GM19043 (cell line): ENCODE data around the gene SVEP1.
A peak's percentile ranks its signal among the peaks of the same experiment; 100 is the strongest.
"Not testable (repeated sequence)": the region's sequence is repeated elsewhere in the genome, so short reads cannot be mapped to it uniquely, and the experiment has no call there.

Experiments used
- ATAC-seq: cut with Tn5 transposase; IDR thresholded peaks from one replicate; pipeline ENCODE4 v1.9.1; 2021; ENCODE audit warnings: low read depth; ENCODE audit not compliant: unreplicated experiment

Gene SVEP1

GRCh38 chr9:110531241-110531640 lies 48.3 kb downstream of the SVEP1 start:
- not testable (repeated sequence) for ATAC-seq

DNA sequence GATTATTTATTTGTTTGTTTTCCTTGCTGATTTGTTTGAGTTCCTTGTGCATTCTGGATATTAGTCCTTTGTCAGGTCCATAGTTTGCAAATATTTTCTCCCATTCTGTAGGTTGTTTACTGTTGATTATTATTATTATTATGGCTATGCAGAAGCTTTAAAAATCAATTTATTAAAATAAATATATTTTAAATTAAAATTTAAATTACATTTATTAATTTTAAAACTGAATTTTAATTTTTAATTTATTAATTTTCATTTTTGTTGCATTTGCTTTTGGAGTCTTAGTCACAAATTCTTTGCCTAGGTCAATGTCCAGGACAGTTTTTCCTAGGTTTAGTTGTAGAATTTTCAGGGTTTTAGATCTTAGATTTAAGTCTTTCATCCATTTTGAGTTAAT lies 50.9 kb downstream of the SVEP1 start:
- ATAC-seq: no peak

DNA sequence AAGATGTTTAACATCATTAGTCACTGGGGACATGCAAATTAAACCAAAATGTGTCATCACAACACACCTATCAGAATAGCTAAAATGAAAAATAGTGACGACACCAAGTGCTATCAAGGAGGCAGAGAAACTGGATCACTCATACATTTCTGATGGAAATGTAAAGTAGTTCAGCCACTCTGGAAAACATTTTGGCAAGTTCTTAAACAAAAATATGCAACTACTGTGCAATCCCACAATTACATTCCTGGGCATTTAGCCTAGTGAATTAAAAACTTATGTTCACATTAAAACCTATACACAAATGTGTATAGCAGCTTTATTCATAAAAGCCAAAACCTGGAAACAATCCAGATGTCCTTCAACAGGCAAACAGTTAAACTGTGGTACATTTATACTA lies 53.1 kb downstream of the SVEP1 start:
- ATAC-seq: no peak

GRCh38 chr9:110521206-110521605 lies 58.3 kb downstream of the SVEP1 start:
- no peak for ATAC-seq

- no peak for ATAC-seq
Measured at GRCh38 chr9:110520120-110520701, 59.3 kb downstream of the SVEP1 start.

DNA sequence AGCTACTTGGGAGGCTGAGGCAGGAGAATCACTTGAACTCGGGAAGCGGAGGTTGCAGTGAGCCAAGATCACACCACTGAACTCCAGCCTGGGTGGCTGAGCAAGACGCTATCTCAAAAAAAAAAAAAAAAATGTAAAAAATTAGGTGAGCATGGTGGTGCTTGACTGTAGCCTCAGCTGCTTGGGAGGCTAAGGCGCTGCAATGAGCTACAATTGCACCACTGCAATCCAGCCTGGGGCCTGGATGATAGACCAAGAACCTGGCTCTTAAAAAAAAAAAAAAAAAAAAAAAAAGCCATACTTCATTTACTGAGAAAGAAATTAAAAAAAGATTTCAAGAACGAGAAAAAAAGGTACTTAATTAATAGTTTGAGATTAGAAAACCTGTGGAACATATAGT lies 62.1 kb downstream of the SVEP1 start:
- ATAC-seq: no peak

DNA sequence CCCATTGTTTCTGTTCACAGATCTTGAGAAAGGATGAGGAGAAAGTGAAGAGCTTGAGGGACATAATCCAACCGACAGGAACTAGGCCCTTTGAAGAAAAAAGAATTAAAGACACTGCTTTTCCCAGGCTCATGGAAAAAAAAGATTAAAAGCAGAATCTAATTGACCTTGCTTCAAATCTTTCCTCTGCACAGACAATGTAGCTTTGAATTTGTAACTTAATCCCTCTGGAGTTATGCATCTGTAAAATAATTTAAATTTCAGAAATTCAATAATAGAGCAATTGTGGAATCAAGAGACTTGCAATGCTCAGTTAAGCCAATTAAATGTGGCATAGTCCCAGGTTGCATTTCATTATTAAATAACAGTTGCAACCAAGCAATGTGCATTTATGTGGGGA lies 64.6 kb downstream of the SVEP1 start:
- no peak for ATAC-seq

- no peak for ATAC-seq
Measured at GRCh38 chr9:110512817-110513216, 66.7 kb downstream of the SVEP1 start.

- no peak for ATAC-seq
Measured at GRCh38 chr9:110509792-110510191, 69.7 kb downstream of the SVEP1 start.

DNA sequence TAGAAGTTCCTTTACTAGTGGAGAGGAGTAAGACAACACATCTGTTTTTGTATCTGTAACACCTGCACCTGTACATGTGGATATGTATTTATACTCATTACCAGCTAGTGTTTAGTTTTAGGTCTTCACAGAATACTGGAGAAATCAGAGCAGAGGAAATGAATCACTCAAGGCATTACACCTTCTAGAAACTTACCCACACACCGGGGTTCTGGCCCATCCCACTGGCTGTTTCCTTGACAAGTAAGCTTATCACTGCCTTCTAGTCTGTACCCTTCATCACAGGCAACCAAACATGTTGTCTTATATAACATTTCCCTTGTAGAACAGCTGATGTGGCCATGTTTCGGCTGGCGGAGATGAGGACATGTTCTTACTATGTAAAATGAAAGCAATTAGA lies 76.7 kb downstream of the SVEP1 start:
- ATAC-seq: no peak

GRCh38 chr9:110499608-110500007 lies 79.9 kb downstream of the SVEP1 start:
- ATAC-seq: no peak

- ATAC-seq: no peak
Measured at GRCh38 chr9:110487196-110487595, 92.3 kb downstream of the SVEP1 start.

DNA sequence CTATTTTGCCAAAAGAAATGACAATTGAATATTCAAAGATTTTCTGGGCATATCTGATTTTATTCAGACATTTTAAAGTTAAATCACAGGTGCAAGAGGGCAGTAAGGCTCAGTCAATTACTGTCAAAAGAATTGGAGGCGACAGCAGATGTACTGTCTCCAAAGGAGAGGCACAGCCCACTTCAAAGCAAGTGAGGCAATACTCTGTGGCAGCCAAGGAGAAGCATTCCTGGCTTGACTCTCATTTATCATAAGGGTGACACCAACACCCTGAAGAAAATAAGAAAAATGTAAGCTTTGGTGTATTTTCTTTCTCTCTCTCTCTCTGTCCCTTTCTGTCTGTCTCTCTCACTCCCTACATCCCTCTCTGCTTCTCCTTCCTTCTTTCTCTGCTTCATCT lies 93.3 kb downstream of the SVEP1 start:
- no peak for ATAC-seq

DNA sequence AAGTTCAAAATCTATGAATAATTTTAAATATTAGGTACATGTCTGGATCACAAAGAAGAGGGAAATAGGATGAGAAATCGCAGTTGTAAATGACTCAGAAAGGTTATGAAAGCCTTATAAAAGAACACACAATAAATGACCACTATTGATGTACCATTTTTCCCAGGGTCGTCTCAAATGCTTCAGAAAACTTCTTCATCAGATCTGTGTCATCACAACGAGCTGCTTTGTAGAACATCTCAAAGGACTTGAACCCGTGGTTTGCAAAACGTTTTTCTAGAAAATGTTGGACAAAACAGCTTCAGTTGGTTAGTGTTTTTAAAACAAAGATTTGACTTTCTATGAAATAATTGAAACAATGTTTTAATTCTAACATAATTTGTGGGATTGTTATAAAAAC lies 100.1 kb downstream of the SVEP1 start:
- no peak for ATAC-seq

DNA sequence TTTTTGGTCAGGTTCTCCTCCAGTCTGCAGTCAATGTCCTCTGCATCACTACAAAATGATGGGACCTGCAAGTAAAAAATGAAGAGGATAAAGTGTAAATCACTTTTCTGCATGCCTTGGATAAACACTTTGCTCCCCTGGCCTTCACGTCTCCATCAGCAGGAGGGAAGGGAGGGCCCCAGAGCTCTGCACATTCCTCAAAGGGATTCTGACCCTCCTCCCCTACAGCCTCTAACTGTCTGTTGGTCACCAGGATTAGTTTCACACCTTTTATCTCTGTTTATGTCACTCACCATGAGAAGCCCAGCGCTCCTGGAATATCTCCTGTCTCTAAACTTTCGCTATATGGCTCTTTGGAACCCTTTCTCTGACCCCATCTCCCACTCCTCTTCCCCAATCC lies 103.3 kb downstream of the SVEP1 start:
- ATAC-seq: no peak

DNA sequence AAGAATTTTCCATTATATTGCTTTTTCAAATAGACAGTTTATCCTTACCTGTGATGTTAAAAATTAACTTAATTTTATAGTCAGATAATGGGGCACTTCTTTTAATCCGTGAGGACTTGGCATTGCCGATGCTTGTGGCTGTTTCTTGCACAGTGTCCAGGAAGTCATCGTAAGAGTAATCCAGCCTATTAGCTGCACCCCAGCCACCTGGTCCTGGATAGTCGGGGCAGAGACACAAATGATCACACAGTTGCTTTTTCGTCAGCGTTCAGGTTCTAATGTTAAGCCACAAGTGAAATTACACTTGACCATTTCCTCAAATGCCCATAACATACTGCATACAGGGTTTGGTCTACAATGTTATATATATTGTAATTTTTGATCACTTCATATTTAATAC lies 107.4 kb downstream of the SVEP1 start:
- ATAC-seq: no peak

GRCh38 chr9:110468950-110469349 lies 110.6 kb downstream of the SVEP1 start:
- no peak for ATAC-seq

GRCh38 chr9:110465190-110465589 lies 114.4 kb downstream of the SVEP1 start:
- no peak for ATAC-seq

DNA sequence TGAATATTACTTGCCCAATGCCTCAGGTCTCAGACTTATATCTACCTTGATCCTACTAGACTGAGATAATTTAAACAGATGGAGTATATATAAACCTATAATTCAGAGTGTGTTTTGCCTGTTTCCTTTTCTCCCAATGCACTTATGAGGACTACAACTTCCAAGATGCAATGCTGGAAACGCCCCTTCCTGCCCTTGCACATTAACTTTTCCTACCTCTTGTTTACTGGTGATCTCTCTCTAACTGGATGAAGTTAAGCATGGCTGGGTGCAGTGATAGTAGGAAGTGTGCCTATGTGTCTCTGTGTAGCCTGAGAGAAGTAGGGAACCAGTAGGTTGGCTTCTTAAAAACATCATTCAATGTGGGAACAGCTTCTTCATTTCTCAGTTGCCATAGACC lies 115.2 kb downstream of the SVEP1 start:
- peak; percentile 49 for ATAC-seq

- ATAC-seq: no peak
Measured at GRCh38 chr9:110463499-110463898, 116.0 kb downstream of the SVEP1 start.

GRCh38 chr9:110457245-110457644 lies 122.3 kb downstream of the SVEP1 start:
- no peak for ATAC-seq

DNA sequence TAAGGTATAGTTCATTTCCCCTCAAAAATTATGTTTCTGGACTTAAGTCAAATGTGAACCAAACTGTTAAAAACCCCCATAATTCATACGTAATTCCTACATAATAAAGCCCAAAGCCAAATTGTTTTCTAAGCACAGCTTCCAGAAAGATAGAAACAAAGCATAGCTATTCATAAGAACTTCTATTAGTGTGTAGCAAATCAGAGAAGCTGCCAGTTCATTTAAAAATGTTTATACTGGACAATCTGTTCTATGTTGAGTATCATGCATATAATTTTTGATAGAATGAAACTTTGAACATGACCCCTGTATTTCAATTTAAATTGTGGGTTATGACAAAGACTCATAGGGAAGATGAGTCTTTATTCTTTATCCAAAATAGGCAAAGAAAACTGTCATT lies 122.9 kb downstream of the SVEP1 start:
- no peak for ATAC-seq

- ATAC-seq: no peak
Measured at GRCh38 chr9:110455860-110456259, 123.7 kb downstream of the SVEP1 start.
